HG02571 (cell line): Measurements from ENCODE around the gene MCFD2.
"Not testable (repeated sequence)": the region's sequence is repeated elsewhere in the genome, so short reads cannot be mapped to it uniquely, and the experiment has no call there.

ENCODE experiments used
- ATAC-seq: cut with Tn5 transposase; IDR thresholded peaks from one replicate; pipeline ENCODE4 v1.9.1; 2021; ENCODE audit warnings: mild to moderate bottlenecking, moderate library complexity; ENCODE audit not compliant: unreplicated experiment

Gene MCFD2

DNA sequence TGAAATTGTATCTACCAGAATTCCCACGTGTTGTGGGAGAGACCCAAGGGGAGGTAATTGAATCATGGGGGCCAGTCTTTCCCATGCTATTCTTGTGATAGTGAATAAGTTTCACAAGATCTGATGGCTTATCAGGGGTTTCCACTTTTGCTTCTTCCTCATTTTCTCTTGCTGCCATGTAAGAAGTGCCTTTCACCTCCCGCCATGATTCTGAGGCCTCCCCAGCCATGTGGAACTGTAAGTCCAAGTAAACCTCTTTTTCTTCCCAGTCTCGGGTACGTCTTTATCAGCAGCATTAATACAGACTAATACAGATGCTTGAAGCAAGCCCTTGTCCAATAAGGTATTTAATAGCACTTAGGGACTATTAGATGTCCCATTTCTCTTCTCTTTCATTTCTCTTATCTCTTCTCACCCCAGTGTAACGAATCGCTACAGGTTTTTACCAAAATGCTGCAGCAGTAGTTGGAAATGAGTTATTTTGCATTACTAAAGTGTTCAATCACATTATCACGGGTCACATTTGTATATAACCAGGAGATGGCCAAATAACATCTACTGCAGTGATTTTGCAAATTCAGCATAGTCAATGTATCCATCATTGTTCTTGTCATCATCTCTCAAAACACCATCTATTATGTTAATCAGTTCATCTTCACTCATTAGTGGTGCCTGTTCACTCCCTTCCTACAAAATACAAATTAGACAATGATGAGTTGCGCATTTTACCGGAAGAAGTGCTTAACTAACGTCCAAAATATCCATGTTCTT is 10.5 kb downstream of the MCFD2 start:
- not testable (repeated sequence) for ATAC-seq

DNA sequence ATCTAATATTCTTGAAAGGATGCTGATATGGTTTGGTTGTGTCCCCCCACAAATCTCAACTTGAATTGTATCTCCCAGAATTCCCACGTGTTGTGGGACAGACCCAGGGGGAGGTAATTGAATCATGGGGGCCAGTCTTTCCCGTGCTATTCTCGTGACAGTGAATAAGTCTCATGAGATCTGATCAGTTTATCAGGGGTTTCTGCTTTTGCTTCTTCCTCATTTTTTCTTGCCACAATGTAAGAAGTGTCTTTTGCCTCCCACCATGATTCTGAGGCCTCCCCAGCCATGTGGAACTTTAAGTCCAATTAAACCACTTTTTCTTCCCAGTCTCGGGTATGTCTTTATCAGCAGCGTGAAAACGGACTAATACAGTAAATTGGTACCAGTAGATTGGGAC is 12.6 kb downstream of the MCFD2 start:
- not testable (repeated sequence) for ATAC-seq

DNA sequence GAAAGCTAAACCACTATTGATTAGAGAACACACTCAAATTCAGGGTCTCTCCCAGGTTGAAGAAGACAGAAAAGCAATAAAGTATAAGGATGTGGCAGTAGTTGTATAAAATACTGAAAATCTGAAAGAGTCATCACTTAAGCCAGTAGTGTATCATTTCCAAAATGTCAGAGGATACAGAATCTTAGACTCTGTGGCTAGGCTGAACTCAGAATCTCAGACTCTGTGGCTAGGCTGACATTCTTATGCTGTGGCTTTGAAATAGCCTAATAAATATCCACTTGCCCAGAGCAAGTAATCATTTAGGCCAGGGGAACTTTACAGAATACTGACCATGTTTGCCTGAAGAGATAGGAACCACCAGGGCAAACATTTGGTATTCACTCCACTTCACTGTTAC is 13.1 kb downstream of the MCFD2 start:
- ATAC-seq, result no peak

DNA sequence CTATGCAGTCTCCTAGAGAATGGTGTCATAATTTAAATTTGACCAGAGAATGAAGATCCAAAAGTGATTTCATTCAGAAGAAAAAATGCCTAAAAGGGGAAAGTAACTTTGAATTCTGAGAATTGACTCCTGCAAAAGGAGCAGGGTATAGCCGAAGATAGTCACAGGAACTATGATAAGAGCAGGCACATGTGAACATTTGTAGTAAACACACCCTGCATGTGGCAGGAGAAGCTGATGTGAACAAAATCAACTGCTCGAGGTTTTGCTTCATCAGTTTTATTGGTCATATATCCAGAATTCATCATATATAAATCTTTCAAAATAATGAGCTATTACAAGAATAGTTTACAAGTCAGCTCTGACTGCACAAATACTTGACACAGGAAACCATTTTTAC is 14.0 kb downstream of the MCFD2 start:
- ATAC-seq, result no peak

- ATAC-seq, result no peak
These were observed 15.2 kb downstream of the MCFD2 start for GRCh38 chr2:46900381-46900780.

DNA sequence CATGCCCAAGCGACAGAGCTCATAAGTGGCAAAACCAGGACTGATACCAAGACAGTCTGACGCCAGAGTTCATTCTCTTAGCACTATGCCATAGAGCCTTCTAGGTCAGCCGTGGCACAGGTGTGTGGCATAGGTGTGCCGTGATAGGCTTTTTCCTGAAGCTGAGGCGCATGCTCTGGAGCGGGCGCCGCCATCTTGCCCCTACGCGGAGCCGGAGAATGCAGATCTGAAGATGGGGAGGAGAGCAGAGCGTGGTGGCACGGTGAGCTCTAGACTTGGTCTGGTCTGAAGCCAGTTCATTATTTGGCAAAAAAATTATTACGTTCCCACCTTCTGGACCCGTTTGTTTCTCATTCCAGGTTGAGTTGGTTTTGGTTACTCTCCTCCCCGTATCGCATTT is 16.6 kb downstream of the MCFD2 start:
- ATAC-seq, result no peak

GRCh38 chr2:46898024-46898423 is 17.6 kb downstream of the MCFD2 start:
- ATAC-seq, result no peak

GRCh38 chr2:46893269-46893939 is 22.2 kb downstream of the MCFD2 start:
- ATAC-seq, result no peak

DNA sequence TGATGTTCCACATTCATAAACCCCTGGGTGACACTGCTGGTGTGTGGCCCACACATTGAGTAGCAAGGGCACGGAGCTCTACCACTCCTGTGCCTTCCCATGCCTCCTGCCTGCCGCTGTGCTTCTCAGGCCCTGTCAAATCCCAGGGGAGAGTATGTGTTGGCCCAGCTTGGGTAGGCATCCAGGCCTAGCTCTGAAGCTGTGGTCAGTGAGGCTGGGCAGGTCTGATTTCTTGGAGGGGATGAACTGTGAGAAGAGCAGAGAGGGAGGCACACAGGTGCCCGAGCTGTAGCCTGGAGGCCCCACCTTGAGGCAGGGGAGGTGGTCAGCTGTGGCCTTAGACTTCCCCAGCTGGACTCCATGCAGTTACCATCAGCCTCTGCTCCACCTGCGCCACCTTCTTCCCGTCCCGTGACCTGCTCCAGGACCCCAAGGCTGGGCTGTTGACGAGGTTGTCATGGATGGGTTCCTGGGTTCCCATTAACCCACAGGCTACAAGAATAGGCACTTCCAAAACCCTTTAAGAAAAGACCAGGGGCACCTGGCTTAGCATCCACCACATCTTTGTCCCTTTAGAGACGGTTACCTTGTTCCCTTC is 23.6 kb downstream of the MCFD2 start:
- no peak for ATAC-seq

DNA sequence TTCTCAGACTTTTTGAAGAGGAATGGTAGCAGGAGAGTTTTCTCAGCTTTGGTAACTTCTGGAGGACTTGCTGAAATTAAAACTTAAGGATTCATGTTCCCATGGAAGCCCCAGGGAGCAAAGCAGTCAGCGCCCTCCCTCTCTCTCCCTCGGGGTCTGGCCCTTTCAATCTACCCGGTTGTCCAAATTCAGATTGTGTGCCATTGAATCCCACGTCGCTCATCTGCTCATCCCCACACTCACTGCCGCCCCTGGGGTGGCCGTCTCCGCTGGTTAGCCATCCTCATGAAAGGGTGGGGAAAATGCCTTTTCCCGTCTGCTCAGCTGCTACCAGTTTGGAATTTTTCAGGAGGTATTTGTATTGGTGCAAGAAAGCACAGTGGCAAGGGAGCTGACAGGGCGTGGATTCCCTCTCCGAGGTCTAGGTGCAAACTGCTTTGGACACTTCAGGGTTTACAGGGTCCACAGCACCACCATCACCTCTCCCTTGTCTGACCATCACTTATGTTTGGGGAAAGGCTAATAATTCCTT is 27.1 kb downstream of the MCFD2 start:
- ATAC-seq, result no peak

GRCh38 chr2:46887028-46887885 is 28.3 kb downstream of the MCFD2 start:
- ATAC-seq, result no peak

DNA sequence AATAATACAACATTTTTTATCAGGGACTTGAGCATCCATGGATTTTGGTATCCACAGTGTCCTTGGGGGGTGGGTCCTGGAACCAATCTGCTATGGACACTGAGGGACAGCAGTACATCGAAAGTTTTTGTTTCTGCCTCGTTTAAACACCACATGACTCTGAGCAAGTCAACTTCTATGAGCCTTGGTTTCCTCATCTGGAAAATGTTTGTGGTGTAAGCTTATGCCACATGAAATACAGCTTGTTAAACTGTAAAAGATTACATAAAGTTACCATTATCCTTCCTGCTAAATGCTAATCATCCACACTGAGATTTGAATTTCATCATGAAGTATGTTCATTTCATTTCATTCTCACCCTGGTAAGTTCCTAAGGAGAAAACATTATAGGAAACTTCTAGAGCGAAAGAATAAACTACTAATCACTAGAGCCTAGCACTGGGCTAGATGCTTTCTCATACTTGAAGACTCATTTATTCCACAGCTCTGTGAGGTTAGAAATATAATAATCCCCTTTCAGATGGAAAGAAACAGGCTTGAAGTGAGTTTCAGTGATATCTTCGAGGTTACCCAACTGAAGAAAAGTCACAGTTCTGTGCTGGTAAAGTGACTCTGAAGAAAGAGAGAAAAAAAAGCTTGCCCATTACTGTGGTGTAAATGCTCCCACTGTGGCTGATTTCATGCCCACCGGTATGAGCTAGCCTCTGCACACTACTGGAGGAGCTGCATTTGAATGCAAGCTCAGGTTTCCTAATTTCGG is 29.2 kb downstream of the MCFD2 start:
- ATAC-seq, result no peak

- ATAC-seq, result no peak
These were observed 30.2 kb downstream of the MCFD2 start for GRCh38 chr2:46885376-46885775.

DNA sequence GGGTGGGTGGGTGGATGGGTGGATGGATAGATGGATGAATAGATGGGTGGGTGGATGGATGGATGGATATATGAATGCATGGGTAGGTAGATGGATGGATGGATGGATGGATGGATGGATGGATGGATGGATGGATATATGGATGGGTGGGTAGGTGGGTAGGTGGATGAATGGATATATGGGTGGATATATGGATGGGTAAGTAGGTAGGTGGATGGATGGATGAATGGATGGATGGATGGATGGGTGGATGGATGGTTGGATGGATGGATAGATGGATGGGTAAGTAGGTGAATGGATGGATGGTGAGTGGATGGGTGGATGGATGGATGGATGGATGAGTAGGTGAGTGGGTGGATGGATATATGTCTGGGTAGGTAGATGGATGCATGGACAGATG is 36.1 kb downstream of the MCFD2 start:
- ATAC-seq, result no peak

DNA sequence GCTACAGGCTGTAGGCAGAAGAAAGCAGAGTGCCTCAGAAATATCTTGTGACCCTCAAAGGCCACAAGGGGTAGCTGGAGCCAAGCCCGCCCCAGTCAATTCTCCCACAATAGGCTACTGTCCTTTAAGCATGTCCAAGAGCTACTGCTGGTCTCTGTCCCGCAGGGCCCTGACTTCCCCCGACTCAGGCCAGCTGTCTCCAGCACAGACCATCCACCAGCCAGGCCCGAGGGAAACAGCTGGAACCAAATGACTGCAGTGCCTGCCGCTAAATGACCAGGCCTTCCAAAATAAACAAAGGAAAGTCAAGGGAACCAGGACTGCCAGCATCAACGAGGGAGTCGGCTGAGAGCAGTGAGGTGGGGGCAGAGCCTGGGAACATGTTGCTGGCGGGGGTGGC is 36.7 kb downstream of the MCFD2 start:
- no peak for ATAC-seq

- ATAC-seq, result no peak
These were observed 37.2 kb downstream of the MCFD2 start for GRCh38 chr2:46878240-46878877.

GRCh38 chr2:46877619-46878113 is 37.9 kb downstream of the MCFD2 start:
- ATAC-seq, result no peak

GRCh38 chr2:46876741-46877384 is 38.7 kb downstream of the MCFD2 start:
- ATAC-seq, result no peak
